Lower leg skin (tissue), 3 donors: ENCODE data around the gene AAMP.

Experiments
- CTCF ChIP-seq, 3 donors: fragments of 450-650 bp; IDR thresholded peaks; one replicate each; pipeline ENCODE4 v1.5.1; 2016; ENCODE audit warnings: antibody characterized with exemption in 3 of 3, mild to moderate bottlenecking in 3 of 3, moderate library complexity in 2 of 3
- POLR2A ChIP-seq, 2 donors: fragments of 450-650 bp; IDR thresholded peaks; one replicate each; pipeline ENCODE4 v1.6.1; 2016 to 2017; ENCODE audit warnings: antibody characterized with exemption in 2 of 2, mild to moderate bottlenecking in 1 of 2, moderate library complexity in 1 of 2

- TF ChIP-seq CTCF (IDR thresholded peaks at IDR 0.05) (no peak), POLR2A (IDR thresholded peaks at IDR 0.05) (no peak)
Observed at GRCh38 chr2:218296847-218297246, 26.9 kb upstream of the AAMP start.
